WERI-Rb-1 (cell line): ENCODE measurements around the gene UBASH3B.

Experiments
- DNase-seq: peaks from one replicate; pipeline ENCODE4 v3.0.0-alpha.2; 2020
- H3K27ac ChIP-seq: fragments of 250-450 bp; sonication (Bioruptor Pico); 2 replicates; pipeline ENCODE4 v1.5.1; 2020; ENCODE audit warnings: mild to moderate bottlenecking, moderate library complexity
- H3K27me3 ChIP-seq: fragments of 250-450 bp; sonication (Bioruptor Pico); 2 replicates; pipeline ENCODE4 v1.5.1; 2021; ENCODE audit warnings: mild to moderate bottlenecking, low read depth, moderate library complexity; ENCODE audit not compliant: insufficient read depth, severe bottlenecking
- H3K36me3 ChIP-seq: fragments of 250-450 bp; sonication (Bioruptor Pico); 2 replicates; pipeline ENCODE4 v1.5.1; 2020; ENCODE audit warnings: mild to moderate bottlenecking, moderate library complexity
- H3K4me3 ChIP-seq: 2 replicates; pipeline ENCODE4 v1.5.1; 2011; ENCODE audit warnings: low read depth, mild to moderate bottlenecking, control low read depth, low read length
- H3K9me3 ChIP-seq: fragments of 250-450 bp; sonication (Bioruptor Pico); 2 replicates; pipeline ENCODE4 v1.5.1; 2021; ENCODE audit warnings: mild to moderate bottlenecking, moderate library complexity; ENCODE audit not compliant: severe bottlenecking
- CTCF ChIP-seq: IDR thresholded peaks from 2 replicates; pipeline ENCODE4 v1.5.1; 2011; ENCODE audit warnings: low read depth, mild to moderate bottlenecking, control low read depth, inconsistent platforms, low read length

UBASH3B gene

GRCh38 chr11:122750049-122750448 is 94.5 kb downstream of the UBASH3B start:
- no peak for TF ChIP-seq CTCF

GRCh38 chr11:122751292-122752070 is 96.0 kb downstream of the UBASH3B start:
- Histone ChIP-seq H3K27ac (no peak overlapping the region), H3K9me3 (no peaks in the 10 kb centered on the region), H3K4me3 (no peak overlapping the region), H3K36me3 (no peaks in the 10 kb centered on the region), H3K27me3 (peaks cover 73% of the 10 kb centered on the region)
- DNase-seq, result no peak
- TF ChIP-seq CTCF, result no peak

More at GRCh38 chr11:122750049-122750448, 94.5 kb downstream of the UBASH3B start:
- Histone ChIP-seq H3K27ac (no peak overlapping the region), H3K4me3 (no peak overlapping the region), H3K27me3 (peaks cover 73% of the 10 kb centered on the region), H3K9me3 (peaks cover 3% of the 10 kb centered on the region), H3K36me3 (no peaks in the 10 kb centered on the region)
- no peak for DNase-seq

- TF ChIP-seq CTCF, result no peak
- H3K27ac ChIP-seq, result no peak overlapping the region
- H3K9me3 ChIP-seq, result no peaks in the 10 kb centered on the region
- no peaks in the 10 kb centered on the region for H3K36me3 ChIP-seq
- peaks cover 79% of the 10 kb centered on the region for H3K27me3 ChIP-seq
- no peak overlapping the region for H3K4me3 ChIP-seq
- DNase-seq, result no peak
These were observed 98.5 kb downstream of the UBASH3B start for GRCh38 chr11:122754028-122754427.

GRCh38 chr11:122754553-122755322 is 99.2 kb downstream of the UBASH3B start:
- peak; percentile 35; the same call in 1 of the 2 replicates for TF ChIP-seq CTCF
- peaks cover 75% of the 10 kb centered on the region for H3K27me3 ChIP-seq
- no peak overlapping the region for H3K27ac ChIP-seq
- DNase-seq, result peak; percentile 12
- H3K4me3 ChIP-seq, result no peak overlapping the region
- H3K9me3 ChIP-seq, result no peaks in the 10 kb centered on the region
- no peaks in the 10 kb centered on the region for H3K36me3 ChIP-seq

- Histone ChIP-seq H3K36me3 (no peaks in the 10 kb centered on the region), H3K27me3 (peaks cover 73% of the 10 kb centered on the region), H3K4me3 (no peak overlapping the region), H3K9me3 (no peaks in the 10 kb centered on the region), H3K27ac (no peak overlapping the region)
- no peak for DNase-seq
- TF ChIP-seq CTCF, result no peak
These were observed 99.9 kb downstream of the UBASH3B start for GRCh38 chr11:122755409-122755808.
